GM12878 (cell line): Measurements from ENCODE around the gene PHLDB3.

Experiments used
- ATF3 ChIP-seq: IDR thresholded peaks from 2 replicates; pipeline ENCODE4 v1.6.1; 2011; ENCODE audit warnings: low read depth, mild to moderate bottlenecking, low read length, moderate library complexity, borderline replicate concordance; ENCODE audit errors: extremely low read depth
- SUZ12 ChIP-seq: fragments of 200-600 bp; sonication (generic); IDR thresholded peaks from one replicate; pipeline ENCODE4 v1.6.1; 2018; ENCODE audit warnings: antibody characterized with exemption, mild to moderate bottlenecking; ENCODE audit not compliant: unreplicated experiment
- TF ChIP-seq, protein P1 (sequence below): fragments of 450-650 bp; IDR thresholded peaks from 2 replicates; pipeline ENCODE4 v1.6.1; 2017; ENCODE audit warnings: mild to moderate bottlenecking, moderate library complexity

DNA sequence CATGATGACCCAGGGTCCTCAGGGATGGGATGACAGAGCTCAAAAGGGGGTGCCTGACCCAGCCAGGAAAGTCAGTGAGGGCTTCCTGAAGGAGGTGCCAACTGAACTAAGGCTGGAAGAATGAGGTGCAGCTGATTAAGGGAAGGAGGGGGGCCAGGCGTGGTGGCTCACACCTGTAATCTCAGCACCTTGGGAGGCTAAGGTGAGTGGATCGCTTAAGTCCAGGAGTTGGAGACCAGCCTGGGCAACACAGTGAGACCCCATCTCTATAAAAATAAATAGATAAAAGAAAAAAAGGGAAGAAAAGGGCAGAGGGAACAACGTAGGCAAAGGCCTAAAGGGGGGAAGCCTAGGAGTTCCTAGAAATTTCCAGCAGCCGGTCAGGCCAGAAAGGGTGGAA is 30.1 kb downstream of the PHLDB3 start:
- TF ChIP-seq SUZ12 (no peak), ATF3 (no peak)
- TF ChIP-seq, protein P1, sequence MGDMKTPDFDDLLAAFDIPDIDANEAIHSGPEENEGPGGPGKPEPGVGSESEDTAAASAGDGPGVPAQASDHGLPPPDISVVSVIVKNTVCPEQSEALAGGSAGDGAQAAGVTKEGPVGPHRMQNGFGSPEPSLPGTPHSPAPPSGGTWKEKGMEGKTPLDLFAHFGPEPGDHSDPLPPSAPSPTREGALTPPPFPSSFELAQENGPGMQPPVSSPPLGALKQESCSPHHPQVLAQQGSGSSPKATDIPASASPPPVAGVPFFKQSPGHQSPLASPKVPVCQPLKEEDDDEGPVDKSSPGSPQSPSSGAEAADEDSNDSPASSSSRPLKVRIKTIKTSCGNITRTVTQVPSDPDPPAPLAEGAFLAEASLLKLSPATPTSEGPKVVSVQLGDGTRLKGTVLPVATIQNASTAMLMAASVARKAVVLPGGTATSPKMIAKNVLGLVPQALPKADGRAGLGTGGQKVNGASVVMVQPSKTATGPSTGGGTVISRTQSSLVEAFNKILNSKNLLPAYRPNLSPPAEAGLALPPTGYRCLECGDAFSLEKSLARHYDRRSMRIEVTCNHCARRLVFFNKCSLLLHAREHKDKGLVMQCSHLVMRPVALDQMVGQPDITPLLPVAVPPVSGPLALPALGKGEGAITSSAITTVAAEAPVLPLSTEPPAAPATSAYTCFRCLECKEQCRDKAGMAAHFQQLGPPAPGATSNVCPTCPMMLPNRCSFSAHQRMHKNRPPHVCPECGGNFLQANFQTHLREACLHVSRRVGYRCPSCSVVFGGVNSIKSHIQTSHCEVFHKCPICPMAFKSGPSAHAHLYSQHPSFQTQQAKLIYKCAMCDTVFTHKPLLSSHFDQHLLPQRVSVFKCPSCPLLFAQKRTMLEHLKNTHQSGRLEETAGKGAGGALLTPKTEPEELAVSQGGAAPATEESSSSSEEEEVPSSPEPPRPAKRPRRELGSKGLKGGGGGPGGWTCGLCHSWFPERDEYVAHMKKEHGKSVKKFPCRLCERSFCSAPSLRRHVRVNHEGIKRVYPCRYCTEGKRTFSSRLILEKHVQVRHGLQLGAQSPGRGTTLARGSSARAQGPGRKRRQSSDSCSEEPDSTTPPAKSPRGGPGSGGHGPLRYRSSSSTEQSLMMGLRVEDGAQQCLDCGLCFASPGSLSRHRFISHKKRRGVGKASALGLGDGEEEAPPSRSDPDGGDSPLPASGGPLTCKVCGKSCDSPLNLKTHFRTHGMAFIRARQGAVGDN, result no peak
